Psoas muscle (tissue), 8 donors: ENCODE data around the gene PGBD4. TPM values are rescaled to one million over a fixed set of nuclear protein-coding genes. Genes with fewer than 3 reads are reported as not detected.

Experiments used
- ATAC-seq, 4 donors: fragments of 200-7000 bp; cut with Tn5 transposase; one replicate each; pipeline ENCODE4 v1.9.1; 2020; ENCODE audit warnings: moderate library complexity in 3 of 4, mild to moderate bottlenecking in 2 of 4
- DNase-seq, 2 donors: peaks; one replicate each; pipeline ENCODE4 v3.0.0-alpha.2; 2020
- H3K27ac ChIP-seq: fragments of 200-600 bp; one replicate; pipeline ENCODE4 v1.8.0; 2022
- H3K27me3 ChIP-seq, 3 donors: fragments of 200-600 bp in 1 of 3; one replicate each; pipeline versions ENCODE4 v1.6.1 to v1.8.0; 2013 to 2022; ENCODE audit warnings: low read length in 2 of 3, mild to moderate bottlenecking in 2 of 3, moderate library complexity in 1 of 3; ENCODE audit not compliant: insufficient read depth in 3 of 3
- H3K36me3 ChIP-seq, 2 donors: fragments of 200-600 bp in 1 of 2; one replicate each; pipeline versions ENCODE4 v1.6.1 to v1.8.0; 2013 to 2022; ENCODE audit warnings: low read depth in 1 of 2, mild to moderate bottlenecking in 1 of 2, moderate library complexity in 1 of 2; ENCODE audit not compliant: insufficient read depth in 1 of 2
- H3K4me1 ChIP-seq: fragments of 200-600 bp; one replicate; pipeline ENCODE4 v1.8.0; 2022
- H3K4me3 ChIP-seq: fragments of 200-600 bp; one replicate; pipeline ENCODE4 v1.8.0; 2022; ENCODE audit warnings: mild to moderate bottlenecking
- H3K9me3 ChIP-seq: fragments of 200-600 bp; one replicate; pipeline ENCODE4 v1.8.0; 2022
- CTCF ChIP-seq: fragments of 200-600 bp; IDR thresholded peaks from one replicate; pipeline ENCODE4 v1.8.0; 2022; ENCODE audit warnings: antibody characterized with exemption
- WGBS, 3 donors: extraction: QIAGEN DNeasy Blood & Tissue Kit; methylation state at CpG; one replicate each; pipeline versions ENCODE4 v1.1.6 to v1.1.7; 2013; 5-methylcytosine and 5-hydroxymethylcytosine counted together
- intact Hi-C, 2 donors: fragments of 100-400 bp; cut with DNase I; formaldehyde crosslinking; loops; one replicate each; pipeline versions ENCODE4 v1.11.0 to v1.14.2; 2022
- polyA plus RNA-seq, 3 donors: library from polyadenylated mRNA; stranded (reverse); fragments of 200-250 nt; gene quantifications; one replicate each; pipeline ENCODE4 v1.2.3, GENCODE V29; 2013
- total RNA-seq, 4 donors: library from RNA; stranded (reverse); fragmentation: NEBNext Ultra II Directional in 2 of 4; extraction: Animal tissue kit (Norgen Biotek cat#: 25700) in 2 of 4; gene quantifications; one replicate each; pipeline versions ENCODE4 v1.2.1 to v1.2.4, GENCODE V29; 2021 to 2023
- donor health status: healthy with polysubstance abuse.
- donor health status: DM: no; HTN: no; CAD: no; lungs with moderate emphysema.
- donor health status: Bipolar disorder and iron deficiency.
- donor health status: healthy.
- donor health status: DM: yes; HTN: yes; CAD: no.
- donor health status: DM: no; HTN: no; CAD: no.
- donor health status: DM: no; HTN: no; CAD: no.
- donor health status: DM: yes; HTN: yes; CAD: no.

Gene PGBD4
- total and polyA plus RNA-seq, 7 donors = 0.70 to 5.0 (median 1.4) TPM

- H3K4me1 ChIP-seq = peaks cover 10% of the 10 kb centered on the region
- H3K36me3 ChIP-seq = no peaks in the 10 kb centered on the region
- H3K9me3 ChIP-seq = no peaks in the 10 kb centered on the region
- H3K4me3 ChIP-seq = no peak overlapping the region
- no peak for DNase-seq
- intact Hi-C loops = no loop called here
- no peak for TF ChIP-seq CTCF
- no peak overlapping the region for H3K27ac ChIP-seq
- H3K27me3 ChIP-seq = no peaks in the 10 kb centered on the region
- no peak for ATAC-seq
- 89 to 94% (median 90%) methylated on average over 2 of the region's 2 CpGs for WGBS, 3 donors
Observed at GRCh38 chr15:34107315-34107714, 5.4 kb downstream of the PGBD4 start.

- DNase-seq (no peak), ATAC-seq (no peak)
- intact Hi-C loops = loop anchor here (2.0 to 5.0 kb wide), 2 partner anchors 101 to 102 kb away; partner anchors contain the start of gene KATNBL1 (in 2 of the 2)
- Histone ChIP-seq H3K9me3 (no peaks in the 10 kb centered on the region), H3K36me3 (no peaks in the 10 kb centered on the region), H3K4me1 (no peaks in the 10 kb centered on the region), H3K27me3 (no peaks in the 10 kb centered on the region), H3K27ac (no peak overlapping the region), H3K4me3 (no peak overlapping the region)
- WGBS, 3 donors = 75 to 78% (median 76%) methylated on average over 5 of the region's 5 CpGs
- TF ChIP-seq CTCF = peak; percentile 42
Observed at GRCh38 chr15:34109797-34110663, 8.1 kb downstream of the PGBD4 start.

- TF ChIP-seq CTCF = no peak
- Histone ChIP-seq H3K36me3 (no peaks in the 10 kb centered on the region), H3K9me3 (no peaks in the 10 kb centered on the region), H3K4me3 (no peak overlapping the region), H3K27ac (no peak overlapping the region), H3K4me1 (no peaks in the 10 kb centered on the region), H3K27me3 (no peaks in the 10 kb centered on the region)
- DNase-seq = no peak
- ATAC-seq = no peak
- 70 to 74% (median 71%) methylated on average over 6 of the region's 6 CpGs for WGBS, 3 donors
- intact Hi-C loops = loop anchor here (2.0 to 5.0 kb wide), 2 partner anchors 99 to 101 kb away; partner anchors contain the start of gene KATNBL1 (in 2 of the 2)
Observed at GRCh38 chr15:34111488-34111887, 9.6 kb downstream of the PGBD4 start.

GRCh38 chr15:34114215-34114614 is 12.3 kb downstream of the PGBD4 start:
- no peak for TF ChIP-seq CTCF
- Histone ChIP-seq H3K4me3 (no peak overlapping the region), H3K27me3 (peaks cover 0 to 2% (median 0%) of the 10 kb centered on the region in 3 donors), H3K36me3 (no peaks in the 10 kb centered on the region), H3K4me1 (no peaks in the 10 kb centered on the region), H3K9me3 (no peaks in the 10 kb centered on the region), H3K27ac (no peak overlapping the region)
- no peak for ATAC-seq
- no peak for DNase-seq
- intact Hi-C loops = loop anchor here in 1 of 2 donors (5.0 kb wide), 1 partner anchor 98 kb away; the partner anchor contains the start of gene KATNBL1
- 48 to 50% (median 50%) methylated on average over 2 of the region's 2 CpGs for WGBS, 3 donors
